ENCODE measurements around the gene RAB17. TPM values are rescaled to one million over a fixed set of nuclear protein-coding genes. Genes with fewer than 3 reads are reported as not detected.

Gene RAB17
- polyA plus RNA-seq, 3 donors = 10.1 to 22.3 (median 17.5) TPM

DNA sequence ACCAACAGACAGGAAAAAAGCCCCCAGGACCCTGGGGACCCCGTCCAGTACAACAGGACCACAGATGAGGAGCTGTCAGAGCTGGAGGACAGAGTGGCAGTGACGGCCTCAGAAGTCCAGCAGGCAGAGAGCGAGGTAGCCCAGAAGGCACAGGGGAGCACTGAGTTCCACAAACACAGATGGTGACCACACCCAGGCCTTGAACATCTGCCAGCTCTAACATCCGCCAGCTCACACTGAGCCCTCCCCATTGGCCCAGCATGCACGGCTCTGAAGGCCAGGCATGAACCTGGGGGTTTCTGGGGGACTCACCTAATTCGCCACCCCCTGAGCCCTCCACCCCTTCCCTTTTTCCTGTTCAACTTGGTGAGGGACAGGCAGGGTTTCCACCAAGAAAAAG lies 49.7 kb downstream of the RAB17 start:
- no peak for DNase-seq

DNA sequence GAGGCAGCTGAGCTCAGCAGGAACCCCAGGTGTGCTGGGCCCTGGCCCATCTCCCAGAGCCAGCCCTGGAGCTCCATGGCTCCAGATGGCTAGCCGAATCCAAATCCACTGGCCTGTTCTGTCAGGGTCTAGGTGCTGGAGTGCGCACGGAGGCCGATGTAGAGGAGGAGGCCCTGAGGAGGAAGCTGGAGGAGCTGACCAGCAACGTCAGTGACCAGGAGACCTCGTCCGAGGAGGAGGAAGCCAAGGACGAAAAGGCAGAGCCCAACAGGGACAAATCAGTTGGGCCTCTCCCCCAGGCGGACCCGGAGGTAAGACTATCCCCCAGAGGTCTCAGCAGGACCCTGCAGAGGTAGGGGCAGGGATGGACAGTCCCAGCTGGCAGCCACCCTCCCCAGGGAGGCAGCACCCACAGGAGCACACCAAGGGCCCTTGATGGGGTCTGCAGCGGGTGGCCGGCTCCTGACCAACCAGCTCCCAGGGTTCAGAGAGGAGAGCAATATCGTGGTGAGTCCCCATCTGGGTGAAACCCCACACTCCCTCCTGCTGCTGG lies 50.2 kb downstream of the RAB17 start:
- no peak for DNase-seq

DNA sequence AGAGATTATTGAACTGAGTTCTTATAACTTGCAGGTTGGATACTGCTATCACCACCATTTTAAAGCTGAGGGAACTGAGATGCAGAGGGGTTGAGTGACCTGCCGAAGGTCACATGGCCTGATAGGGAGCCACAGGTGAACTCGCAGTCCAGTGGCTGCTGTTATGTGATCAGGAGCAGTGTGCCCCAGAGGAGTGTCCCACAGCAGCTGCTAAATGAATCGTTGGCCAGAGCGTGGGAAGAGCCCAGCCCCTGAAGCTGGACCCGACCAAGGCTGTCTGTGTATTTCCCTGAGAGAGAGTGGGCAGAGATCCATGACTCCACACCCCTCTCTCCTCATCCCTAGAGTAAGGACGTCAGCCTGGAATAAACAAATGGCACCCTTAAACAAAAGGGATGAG lies 50.9 kb downstream of the RAB17 start:
- no peak for DNase-seq

DNA sequence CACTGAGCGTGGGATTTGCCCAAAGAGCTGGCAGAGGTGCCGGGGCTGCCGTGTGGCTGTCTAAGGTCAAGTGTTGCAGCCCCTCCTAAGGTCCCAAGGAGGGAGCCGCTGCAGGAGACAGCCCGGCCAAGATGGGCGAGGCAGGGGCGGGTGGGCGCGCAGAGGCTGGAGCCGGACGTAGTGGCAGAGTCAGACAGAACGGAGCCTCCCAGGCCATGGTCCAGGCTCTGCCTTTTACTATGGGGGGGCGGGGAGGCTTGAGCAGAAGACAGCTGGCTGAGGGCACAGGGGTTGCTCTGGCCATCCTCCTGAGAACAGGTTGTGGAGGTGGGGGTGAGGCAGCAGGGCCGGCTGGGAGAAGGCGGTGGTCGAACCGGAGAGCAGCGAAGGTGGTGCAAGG lies 51.6 kb downstream of the RAB17 start:
- DNase-seq = no peak

DNA sequence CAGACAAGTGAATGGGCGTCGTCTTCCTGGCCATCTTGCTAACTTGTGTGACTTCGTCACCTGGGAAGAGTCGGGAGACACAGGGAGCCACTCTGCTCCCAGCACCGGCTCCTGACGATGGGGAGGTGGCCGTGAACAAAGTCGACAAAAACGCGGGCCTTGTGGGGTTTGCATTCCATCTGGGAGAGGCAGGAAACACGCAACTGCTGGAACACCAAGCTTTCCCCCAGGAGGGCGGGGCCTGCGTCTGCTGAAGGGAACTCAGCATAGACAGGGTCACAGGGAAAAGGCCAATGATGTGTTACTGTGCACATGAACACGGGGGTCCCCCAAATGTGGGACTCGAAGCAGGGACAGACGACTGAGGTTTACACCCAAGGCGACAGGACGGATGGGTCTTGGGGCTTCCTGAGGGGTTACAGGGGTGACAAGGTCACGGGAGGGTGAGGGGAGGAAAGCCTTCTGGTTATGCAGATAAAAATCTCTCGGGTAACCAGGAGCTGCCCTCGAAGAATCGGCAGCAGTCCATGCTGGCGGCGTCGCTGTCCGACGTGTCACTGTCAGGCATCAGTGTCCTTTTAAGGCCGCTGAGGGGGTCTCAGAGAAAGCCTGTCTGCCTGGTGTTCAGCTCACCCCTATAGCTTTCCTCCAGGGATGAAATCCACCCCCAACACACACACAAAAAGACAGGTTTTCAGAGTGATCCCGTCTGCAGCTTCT lies 52.4 kb downstream of the RAB17 start:
- DNase-seq = no peak

DNA sequence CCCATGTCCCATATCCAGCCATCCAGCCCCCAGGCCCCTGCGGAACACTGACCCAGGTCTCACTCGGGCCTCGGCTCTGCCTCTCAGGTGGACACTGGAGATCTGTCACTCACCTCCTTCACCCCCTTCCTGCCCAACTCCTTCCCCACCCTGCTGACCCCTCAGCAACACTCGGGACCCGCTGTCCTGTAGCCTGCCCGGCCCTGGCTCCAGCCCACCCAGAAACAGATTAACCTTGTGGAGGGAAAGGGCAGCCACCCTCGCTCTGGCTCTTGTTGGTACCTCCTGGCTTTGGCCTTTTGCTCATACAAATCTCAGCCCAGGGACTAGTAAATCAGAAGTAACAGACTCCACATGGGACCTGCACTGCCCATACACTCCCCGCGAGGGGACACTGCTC lies 53.9 kb downstream of the RAB17 start:
- DNase-seq = no peak

DNA sequence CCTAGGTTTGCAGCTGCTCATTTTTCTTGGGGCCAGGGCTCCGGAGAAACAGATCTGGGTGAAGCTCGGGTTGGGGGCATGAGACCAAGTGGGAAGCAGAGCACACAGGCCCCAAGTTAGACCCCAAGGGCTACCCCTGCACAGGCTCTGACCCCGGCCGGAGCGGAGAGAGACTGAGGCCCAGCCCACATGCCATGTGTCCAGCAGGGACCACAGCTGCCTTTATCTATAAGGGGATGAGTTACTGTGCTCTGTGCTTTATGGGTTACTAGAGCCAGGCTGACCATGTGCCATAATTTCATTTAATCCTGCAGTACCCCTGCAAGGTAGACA lies 54.5 kb downstream of the RAB17 start:
- no peak for DNase-seq

DNA sequence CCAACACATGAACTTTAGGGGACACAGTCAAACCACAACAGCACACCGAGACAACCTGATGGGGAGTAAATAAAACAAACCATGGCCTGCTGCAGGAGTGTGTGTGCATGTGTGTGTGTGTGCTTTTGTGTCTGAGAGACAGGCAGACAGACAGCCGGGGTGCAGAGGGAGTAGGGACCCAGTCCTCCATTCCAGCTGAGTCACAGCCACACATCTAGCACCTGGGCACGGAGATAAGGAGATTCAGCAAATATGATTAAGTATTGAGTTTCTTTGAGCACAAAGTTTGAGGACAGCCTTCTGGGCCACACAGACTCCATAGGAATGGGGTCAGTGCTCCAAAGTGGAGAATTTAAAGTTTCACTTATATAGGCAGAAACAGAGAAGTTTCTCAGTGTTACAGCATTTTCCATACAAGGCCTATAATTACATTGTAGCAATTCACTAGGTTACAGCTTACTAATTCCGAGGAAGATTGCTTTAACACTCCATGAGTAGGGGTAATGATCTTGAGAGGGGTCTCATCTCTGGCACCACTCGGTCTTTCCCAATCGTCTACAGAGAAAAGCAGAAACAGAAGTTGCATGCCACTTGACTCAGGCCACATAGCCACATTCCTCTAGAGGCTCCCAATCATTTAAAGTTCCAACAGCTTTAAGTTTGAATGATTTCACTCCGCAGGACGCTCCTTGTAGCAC lies 55.0 kb downstream of the RAB17 start:
- no peak for DNase-seq

DNA sequence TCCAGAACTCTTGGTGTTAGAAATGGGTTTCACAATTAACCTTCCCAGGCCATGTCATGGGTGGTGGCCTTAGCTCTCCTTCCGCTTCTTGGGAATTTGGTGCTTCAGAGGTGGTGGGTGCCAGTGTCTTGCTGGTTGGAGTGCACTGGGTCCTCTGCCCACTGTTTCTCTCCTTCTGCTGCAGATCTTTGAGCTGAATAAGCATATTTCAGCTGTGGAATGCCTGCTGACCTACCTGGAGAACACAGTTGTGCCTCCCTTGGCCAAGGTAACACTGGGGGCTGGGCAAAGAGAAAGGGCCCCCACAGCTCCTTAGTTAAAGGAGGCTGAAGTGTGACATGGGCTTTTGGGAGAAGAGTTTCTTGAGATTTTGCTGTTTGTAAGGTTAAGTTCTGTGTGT lies 56.2 kb downstream of the RAB17 start:
- no peak for DNase-seq

DNA sequence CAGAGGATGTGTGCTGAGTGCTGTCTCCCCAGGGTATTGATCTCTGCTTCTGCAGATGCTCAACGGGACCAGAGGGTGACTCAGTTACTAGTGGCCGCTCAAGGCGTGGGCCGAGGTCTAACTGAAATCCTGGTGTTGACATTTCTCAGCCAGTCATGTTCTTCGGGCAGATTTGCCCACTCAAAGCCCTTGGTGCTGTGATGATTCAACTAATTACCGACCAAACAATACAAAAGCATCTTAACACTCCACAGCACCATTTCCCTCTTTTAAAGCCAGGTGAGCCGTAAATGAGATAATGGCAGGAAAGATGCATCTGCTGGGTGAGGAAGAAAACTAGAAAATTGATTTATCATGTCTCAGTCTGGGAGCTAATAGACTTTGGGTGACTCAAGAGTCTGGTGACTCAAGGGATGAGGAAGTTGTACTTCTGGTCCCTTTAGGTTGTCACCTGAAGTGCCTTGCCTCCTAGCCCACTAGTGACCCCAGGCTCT lies 56.8 kb downstream of the RAB17 start:
- no peak for DNase-seq

DNA sequence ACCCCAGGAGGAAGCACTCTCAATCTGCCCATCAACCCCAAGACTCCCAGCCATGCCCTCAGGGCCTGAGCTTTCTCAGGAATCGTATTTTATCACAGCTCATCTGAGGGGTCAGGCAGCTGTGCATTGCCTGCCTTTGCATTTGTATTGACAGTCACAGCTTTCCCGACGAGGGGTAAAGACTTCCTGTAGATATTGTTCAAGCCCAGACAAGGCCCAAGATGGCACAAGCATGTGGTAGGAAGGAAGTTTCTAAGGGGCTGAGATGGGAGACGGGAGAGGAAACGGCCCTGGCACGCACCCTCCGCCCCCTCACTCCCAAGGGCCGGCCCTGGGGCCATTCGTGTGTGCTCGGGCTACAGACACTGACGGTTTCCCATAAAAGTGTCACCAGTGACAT lies 58.4 kb downstream of the RAB17 start:
- DNase-seq = no peak

DNA sequence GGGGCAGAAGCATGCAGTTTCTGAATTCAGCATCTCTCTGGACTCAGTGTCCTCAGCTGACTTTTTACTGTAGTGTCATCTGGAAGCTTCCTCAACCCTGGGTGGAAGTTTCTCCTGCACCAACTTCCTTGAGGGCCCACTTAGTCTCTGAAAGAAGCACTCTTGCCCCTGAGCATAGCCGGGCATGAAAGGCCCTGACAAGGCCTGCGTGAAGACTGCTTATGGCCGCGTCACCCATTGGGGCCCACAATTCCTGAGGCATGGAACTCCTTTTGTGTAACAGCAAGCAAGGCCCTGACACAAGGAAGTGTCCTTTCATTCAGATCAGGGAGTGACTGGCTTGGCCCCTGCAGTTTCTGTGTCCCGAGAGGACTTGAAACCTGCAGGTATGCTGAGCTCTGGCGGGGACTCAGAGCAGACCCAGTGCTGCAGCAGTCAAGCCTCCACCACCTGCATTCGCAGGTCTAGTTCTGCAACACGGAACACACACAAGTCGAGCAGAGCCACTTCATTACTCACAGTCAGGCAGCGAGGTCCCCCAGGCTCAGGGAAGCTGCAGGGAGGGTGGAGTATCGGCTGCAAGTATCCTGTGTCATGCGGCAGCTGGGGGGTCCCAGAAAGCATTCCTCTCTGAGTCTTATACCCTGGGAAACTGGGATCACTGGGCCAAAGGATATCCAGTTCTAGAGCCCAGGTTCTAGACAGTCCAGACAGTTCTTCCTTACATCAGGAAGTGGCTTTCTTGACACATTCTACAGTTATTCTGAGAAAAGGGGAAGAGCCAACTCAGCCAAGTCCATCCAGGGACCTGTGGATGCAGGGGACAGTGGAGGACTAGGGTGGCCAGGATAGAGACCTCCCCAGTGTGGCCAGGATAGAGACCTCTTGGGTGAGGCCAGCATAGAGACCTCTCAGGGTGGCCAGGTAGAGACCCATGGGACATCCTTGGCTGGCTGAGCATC lies 59.8 kb downstream of the RAB17 start:
- DNase-seq = no peak

DNA sequence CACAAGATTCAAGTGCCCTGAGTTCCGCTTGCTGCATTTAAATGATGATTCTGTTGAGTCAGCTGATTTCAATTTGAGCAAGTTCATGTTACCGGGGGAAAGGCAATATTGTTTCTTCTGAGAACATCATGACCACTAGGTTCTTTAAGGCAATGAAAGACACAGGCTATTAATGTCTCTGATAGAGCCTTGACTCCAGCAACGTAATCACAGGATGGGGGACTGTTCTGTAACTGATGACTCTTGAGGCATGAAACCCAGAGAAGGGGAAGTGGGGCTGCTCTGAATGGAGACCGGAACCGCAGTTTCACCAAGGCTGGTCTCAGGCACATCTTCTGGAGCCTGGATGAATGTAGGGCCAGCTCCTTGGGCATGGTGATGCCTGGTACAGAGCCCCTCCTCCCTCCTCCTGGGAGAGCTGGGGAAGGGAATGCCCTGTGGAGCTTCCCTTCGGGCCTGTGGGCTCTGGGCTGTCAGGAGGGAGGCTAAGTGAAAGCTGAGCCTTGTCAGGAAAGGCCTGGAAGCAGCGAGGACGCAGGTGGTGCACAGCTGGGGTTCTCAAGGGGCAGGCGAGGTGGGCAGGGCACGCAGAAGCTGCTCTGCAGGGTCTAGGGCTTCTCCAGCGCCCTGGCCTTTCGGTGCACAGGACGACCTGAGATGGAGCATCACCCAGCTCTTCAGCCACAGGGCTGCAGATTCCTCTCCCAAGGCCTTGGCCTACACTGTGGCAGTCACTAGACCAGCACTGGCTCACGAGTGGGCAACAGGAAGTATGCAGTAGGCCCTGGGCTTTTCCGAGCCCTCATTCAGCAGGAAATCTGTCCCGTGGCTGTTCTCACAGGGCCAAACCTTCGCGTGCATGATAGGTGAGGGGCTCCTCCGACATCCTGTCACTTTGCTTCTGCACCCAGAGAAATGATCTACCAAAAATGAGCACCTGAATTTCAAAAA lies 60.8 kb downstream of the RAB17 start:
- DNase-seq = no peak

DNA sequence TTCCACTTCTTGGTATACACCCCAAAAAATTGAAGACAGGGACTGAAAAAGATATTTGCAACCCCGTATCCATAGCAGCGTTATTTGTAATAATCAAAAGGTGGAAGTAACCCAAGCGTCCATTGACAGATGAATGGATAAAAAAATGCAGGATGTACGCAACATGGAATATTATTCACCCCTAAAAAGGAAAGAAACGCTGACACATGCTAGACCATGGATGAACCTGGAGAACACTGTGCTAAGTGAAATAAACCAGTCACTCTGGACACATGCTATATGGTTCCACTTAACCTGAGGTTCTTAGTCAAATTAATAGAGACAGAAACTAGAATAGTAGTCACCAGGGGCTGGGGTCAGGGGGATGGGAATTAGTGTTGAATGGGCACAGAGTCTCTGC lies 62.8 kb downstream of the RAB17 start:
- DNase-seq = no peak

DNA sequence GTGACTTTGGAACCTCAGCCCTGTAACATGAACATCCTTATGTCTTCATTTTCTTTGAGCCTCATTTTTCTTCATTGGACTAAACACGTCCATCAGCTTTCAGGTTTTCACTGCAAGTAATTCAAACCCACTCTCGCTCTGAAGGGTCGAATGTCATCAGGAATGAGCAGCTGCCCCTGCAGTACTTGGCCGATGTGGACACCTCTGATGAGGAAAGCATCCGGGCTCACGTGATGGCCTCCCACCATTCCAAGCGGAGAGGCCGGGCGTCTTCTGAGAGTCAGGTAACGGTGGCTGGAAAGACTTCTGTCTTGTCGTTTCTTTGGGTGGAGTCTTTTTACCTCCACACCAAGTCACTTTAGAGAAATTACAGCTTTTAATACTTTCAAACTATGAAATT lies 63.3 kb downstream of the RAB17 start:
- no peak for DNase-seq

DNA sequence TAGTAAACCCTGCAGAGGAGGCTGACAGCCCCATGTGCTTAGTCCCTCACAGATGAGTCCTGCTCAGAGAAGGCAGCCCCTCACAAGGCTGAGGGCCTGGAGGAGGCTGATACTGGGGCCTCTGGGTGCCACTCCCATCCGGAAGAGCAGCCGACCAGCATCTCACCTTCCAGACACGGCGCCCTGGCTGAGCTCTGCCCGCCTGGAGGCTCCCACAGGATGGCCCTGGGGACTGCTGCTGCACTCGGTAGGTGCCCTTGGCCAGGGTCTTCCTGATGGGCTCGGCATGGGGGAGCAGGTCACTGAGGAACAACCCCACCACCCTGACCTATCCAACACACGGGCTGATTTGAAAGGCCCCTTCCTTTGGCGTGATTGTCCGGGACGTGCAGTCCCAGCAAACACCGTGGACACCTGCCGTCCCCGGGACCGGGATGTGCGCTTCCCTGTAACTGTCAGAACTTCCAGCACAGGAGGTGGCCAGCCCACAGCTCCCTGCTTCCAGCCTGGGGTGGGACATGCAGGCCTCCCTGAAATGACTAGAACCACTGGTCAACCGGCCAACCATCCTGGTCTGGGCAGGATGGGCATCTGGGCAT lies 64.9 kb downstream of the RAB17 start:
- DNase-seq = no peak

DNA sequence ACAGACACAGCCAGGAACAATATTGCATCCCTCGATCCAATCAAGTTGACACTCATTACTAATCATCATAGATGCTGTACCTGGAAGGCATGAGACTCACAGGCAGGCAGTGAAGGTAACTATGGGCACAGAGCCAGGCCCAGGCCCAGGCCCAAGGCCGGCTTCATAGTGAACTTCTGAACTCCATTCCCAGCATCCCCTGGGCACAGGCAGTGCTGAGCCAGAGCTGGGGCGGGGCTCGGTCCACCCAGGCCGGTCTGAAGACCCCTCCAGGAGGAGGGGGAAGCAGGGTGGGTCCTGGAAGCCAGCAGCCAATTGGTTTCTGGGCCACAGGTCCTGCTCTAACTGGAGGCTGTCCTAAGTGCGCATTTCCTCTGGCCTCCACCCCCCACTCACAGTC lies 65.9 kb downstream of the RAB17 start:
- DNase-seq = no peak

Measured in renal pelvis (tissue), 4 donors.